H9 (cell line): ENCODE results near the gene BARD1. TPM values are rescaled to one million over a fixed set of nuclear protein-coding genes. Genes with fewer than 3 reads are reported as not detected.
A peak's percentile ranks its signal among the peaks of the same experiment; 100 is the strongest.

Experiments
- DNase-seq: peaks from one replicate; pipeline ENCODE4 v3.0.0-alpha.2; 2017
- H2AFZ ChIP-seq: one replicate; pipeline ENCODE4 v1.6.1; 2013; ENCODE audit warnings: mild to moderate bottlenecking, low read length, control low read depth, moderate library complexity
- H2AK5ac ChIP-seq: 2 replicates; pipeline ENCODE4 v1.6.1; 2013; ENCODE audit warnings: low read length, control low read depth, mixed read lengths; ENCODE audit not compliant: insufficient read length
- H2BK120ac ChIP-seq: one replicate; pipeline ENCODE4 v1.6.1; 2013; ENCODE audit warnings: low read depth, mild to moderate bottlenecking, low read length, control low read depth, inconsistent platforms; ENCODE audit not compliant: poor library complexity, severe bottlenecking
- H2BK12ac ChIP-seq: 2 replicates; pipeline ENCODE4 v1.6.1; 2013; ENCODE audit warnings: low read length, control low read depth, mixed read lengths, low read depth; ENCODE audit not compliant: insufficient read length
- H2BK15ac ChIP-seq: 2 replicates; pipeline ENCODE4 v1.6.1; 2013; ENCODE audit warnings: low read depth, low read length, control low read depth
- H2BK20ac ChIP-seq: one replicate; pipeline ENCODE4 v1.6.1; 2013; ENCODE audit warnings: low read depth, mild to moderate bottlenecking, low read length, control low read depth, inconsistent platforms; ENCODE audit not compliant: poor library complexity, severe bottlenecking
- H2BK5ac ChIP-seq: 2 replicates; pipeline ENCODE4 v1.6.1; 2013; ENCODE audit warnings: low read length, control low read depth, mixed read lengths; ENCODE audit not compliant: insufficient read length
- H3K14ac ChIP-seq: 2 replicates; pipeline ENCODE4 v1.6.1; 2013; ENCODE audit warnings: low read length, control low read depth; ENCODE audit not compliant: insufficient read depth
- H3K18ac ChIP-seq: 2 replicates; pipeline ENCODE4 v1.6.1; 2013; ENCODE audit warnings: low read depth, mild to moderate bottlenecking, mixed read lengths, low read length, control low read depth; ENCODE audit not compliant: insufficient read length
- H3K23ac ChIP-seq: 2 replicates; pipeline ENCODE4 v1.6.1; 2013; ENCODE audit warnings: low read length, control low read depth, mixed read lengths, low read depth; ENCODE audit not compliant: insufficient read length
- H3K23me2 ChIP-seq: 2 replicates; pipeline ENCODE4 v1.6.1; 2013; ENCODE audit warnings: low read depth, mild to moderate bottlenecking, mixed read lengths, low read length, control low read depth; ENCODE audit not compliant: insufficient read length, poor library complexity, severe bottlenecking
- H3K27ac ChIP-seq: 2 replicates; pipeline ENCODE4 v1.5.1; 2013; ENCODE audit warnings: low read length, control low read depth, mixed read lengths, low read depth; ENCODE audit not compliant: insufficient read length
- H3K27me3 ChIP-seq: 2 replicates; pipeline ENCODE4 v1.6.1; 2013; ENCODE audit warnings: low read length, control low read depth, inconsistent platforms; ENCODE audit not compliant: insufficient read depth
- H3K4ac ChIP-seq: 2 replicates; pipeline ENCODE4 v1.6.1; 2013; ENCODE audit warnings: low read depth, mild to moderate bottlenecking, control low read depth, inconsistent platforms, low read length, moderate library complexity
- H3K4me1 ChIP-seq: 2 replicates; pipeline ENCODE4 v1.6.1; 2013; ENCODE audit warnings: low read length, control low read depth, inconsistent platforms; ENCODE audit not compliant: insufficient read depth
- H3K4me2 ChIP-seq: 2 replicates; pipeline ENCODE4 v1.6.1; 2013; ENCODE audit warnings: low read length, control low read depth, mixed read lengths; ENCODE audit not compliant: insufficient read length, insufficient read depth
- H3K56ac ChIP-seq: 2 replicates; pipeline ENCODE4 v1.6.1; 2013; ENCODE audit warnings: low read depth, mild to moderate bottlenecking, mixed read lengths, low read length, control low read depth; ENCODE audit not compliant: insufficient read length
- H3K79me1 ChIP-seq: 2 replicates; pipeline ENCODE4 v1.6.1; 2013; ENCODE audit warnings: low read depth, mild to moderate bottlenecking, moderate library complexity, low read length, control low read depth, inconsistent platforms; ENCODE audit not compliant: insufficient read depth, poor library complexity, severe bottlenecking
- H3K79me2 ChIP-seq: 2 replicates; pipeline ENCODE4 v1.6.1; 2013; ENCODE audit warnings: low read length, control low read depth, inconsistent platforms; ENCODE audit not compliant: insufficient read depth
- H3K9ac ChIP-seq: 2 replicates; pipeline ENCODE4 v1.6.1; 2013; ENCODE audit warnings: low read length, control low read depth, mixed read lengths; ENCODE audit not compliant: insufficient read length; ENCODE audit errors: extremely low read depth
- H3K9me3 ChIP-seq: one replicate; pipeline ENCODE4 v1.6.1; 2013; ENCODE audit warnings: low read depth, low read length, inconsistent platforms; ENCODE audit not compliant: control insufficient read depth
- H3T11ph ChIP-seq: one replicate; pipeline ENCODE4 v1.6.1; 2013; ENCODE audit warnings: mild to moderate bottlenecking, low read length, control low read depth, inconsistent platforms
- H4K20me1 ChIP-seq: one replicate; pipeline ENCODE4 v1.6.1; 2013; ENCODE audit not compliant: control insufficient read depth, insufficient read length, insufficient read depth
- H4K5ac ChIP-seq: 2 replicates; pipeline ENCODE4 v1.6.1; 2013; ENCODE audit warnings: low read depth, mild to moderate bottlenecking, mixed read lengths, low read length, control low read depth; ENCODE audit not compliant: insufficient read length
- H4K8ac ChIP-seq: replicated peaks from 2 replicates; pipeline ENCODE4 v1.6.1; 2013; ENCODE audit warnings: low read length, control low read depth, mixed read lengths, low read depth; ENCODE audit not compliant: insufficient read length
- H4K91ac ChIP-seq: 2 replicates; pipeline ENCODE4 v1.6.1; 2013; ENCODE audit warnings: low read depth, mild to moderate bottlenecking, moderate library complexity, mixed read lengths, low read length, control low read depth; ENCODE audit not compliant: insufficient read length
- H3K27ac Mint-ChIP-seq, 3 experiments: 2 replicates in 2 of 3; 3 replicates in 1 of 3; pipeline ENCODE4 v1.8.0; 2020 to 2021; ENCODE audit warnings: mixed read lengths in 3 of 3, mild to moderate bottlenecking in 1 of 3, moderate library complexity in 1 of 3
- H3K27me3 Mint-ChIP-seq: 2 replicates; pipeline ENCODE4 v1.8.0; 2021; ENCODE audit warnings: low read depth, mild to moderate bottlenecking, moderate library complexity, mixed read lengths
- H3K36me3 Mint-ChIP-seq, 3 experiments: 2 replicates in 2 of 3; 3 replicates in 1 of 3; pipeline ENCODE4 v1.8.0; 2020 to 2021; ENCODE audit warnings: low read depth in 3 of 3, mixed read lengths in 3 of 3; ENCODE audit not compliant: insufficient read depth in 1 of 3
- H3K4me1 Mint-ChIP-seq, 2 experiments: 2 replicates each; pipeline ENCODE4 v1.8.0; 2020; ENCODE audit warnings: mixed read lengths in 2 of 2
- H3K4me3 Mint-ChIP-seq, 2 experiments: 2 replicates in 1 of 2; 3 replicates in 1 of 2; pipeline ENCODE4 v1.8.0; 2020 to 2021; ENCODE audit warnings: mild to moderate bottlenecking in 2 of 2, mixed read lengths in 2 of 2, moderate library complexity in 1 of 2
- H3K9me3 Mint-ChIP-seq, 2 experiments: 2 replicates in 1 of 2; 3 replicates in 1 of 2; pipeline ENCODE4 v1.8.0; 2020; ENCODE audit warnings: mild to moderate bottlenecking in 2 of 2, mixed read lengths in 2 of 2, moderate library complexity in 1 of 2
- CTCF ChIP-seq: fragments of 200-600 bp; sonication (generic); conservative IDR thresholded peaks from 3 replicates; pipeline ENCODE4 v1.8.0; 2021; ENCODE audit warnings: antibody characterized with exemption, mild to moderate bottlenecking
- total RNA-seq: library from RNA; stranded (reverse); gene quantifications from 2 replicates; pipeline ENCODE4 v1.2.1, GENCODE V29; 2021

Gene BARD1
- total RNA-seq, 1 experiment from 2014 or later, result 30.6 TPM

DNA sequence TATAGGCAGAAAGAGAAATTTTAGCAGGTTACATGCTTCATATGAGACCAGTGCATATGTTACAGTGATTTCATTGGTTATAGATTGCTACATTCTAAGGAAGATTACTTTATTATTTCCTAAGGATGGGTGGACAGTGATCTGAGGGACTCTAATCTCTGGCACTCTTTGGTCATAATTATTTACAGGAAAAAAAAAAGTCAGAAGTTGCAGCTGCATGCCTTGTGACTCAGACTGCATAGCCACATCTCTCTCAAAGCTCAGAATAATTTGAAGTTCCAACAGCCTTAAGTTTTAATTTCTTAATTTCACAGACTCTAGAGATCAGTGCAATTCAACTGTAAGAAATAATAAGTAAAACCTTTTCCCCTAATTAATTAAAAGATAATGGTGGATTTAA lies 27.1 kb upstream of the BARD1 start:
- Histone ChIP-seq H3T11ph (no peak overlapping the region), H2BK12ac (no peak overlapping the region), H3K9ac (no peak overlapping the region), H3K9me3 (no peaks in the 10 kb centered on the region), H3K79me2 (no peaks in the 10 kb centered on the region), H3K56ac (no peak overlapping the region), H3K4me2 (no peak overlapping the region), H2BK15ac (no peak overlapping the region), H3K18ac (no peak overlapping the region), H3K14ac (no peak overlapping the region), H3K4ac (no peak overlapping the region), H2BK20ac (no peak overlapping the region), H4K20me1 (no peaks in the 10 kb centered on the region), H4K5ac (no peak overlapping the region), H3K23me2 (no peaks in the 10 kb centered on the region), H3K27me3 (no peaks in the 10 kb centered on the region), H4K91ac (no peak overlapping the region), H2AK5ac (no peak overlapping the region), H4K8ac (no peak overlapping the region), H3K27ac (no peak overlapping the region), H3K79me1 (no peaks in the 10 kb centered on the region), H2AFZ (no peak overlapping the region), H3K4me1 (peaks cover 5% of the 10 kb centered on the region; the same call in 1 of the 2 replicates), H3K23ac (no peak overlapping the region), H2BK5ac (no peak overlapping the region), H2BK120ac (no peak overlapping the region)
- H3K9me3 Mint-ChIP-seq, result peaks cover 5 to 19% of the 10 kb centered on the region in 2 experiments
- no peak for TF ChIP-seq CTCF
- H3K27me3 Mint-ChIP-seq, result no peaks in the 10 kb centered on the region
- peak overlapping the region in 1 of 3 experiments; percentile 83; a peak in 2 of 7 replicates for H3K27ac Mint-ChIP-seq
- DNase-seq, result no peak
- H3K4me3 Mint-ChIP-seq, result no peak overlapping the region; a peak in 1 of 5 replicates
- H3K4me1 Mint-ChIP-seq, result peaks cover 19 to 23% of the 10 kb centered on the region in 2 experiments
- peaks cover 5 to 16% (median 13%) of the 10 kb centered on the region in 3 experiments for H3K36me3 Mint-ChIP-seq
